ENCODE measurements around the gene COX4I1. TPM values are rescaled to one million over a fixed set of nuclear protein-coding genes. Genes with fewer than 3 reads are reported as not detected.

Gene COX4I1
- 100 to 1,000 TPM; 434 to 580 (median 493) TPM for total RNA-seq

- TF ChIP-seq CTCF (IDR thresholded peaks at IDR 0.05; ENCODE audit: low read depth) = no peak
Measured at GRCh38 chr16:85799497-85800320, at the start of gene COX4I1, which contains the start of gene EMC8. Gene COX4I1 (plus strand): TSS chr16:85799695. CDS start chr16:85801206, 1,511 bp downstream. Gene EMC8 (minus strand): TSS chr16:85799544. CDS start chr16:85799295, 249 bp downstream.

- TF ChIP-seq CTCF (IDR thresholded peaks at IDR 0.05; ENCODE audit: low read depth) = no peak
Measured at GRCh38 chr16:85749771-85750145, 49.7 kb upstream of the COX4I1 start.

GRCh38 chr16:85750146-85750826 is 49.2 kb upstream of the COX4I1 start:
- TF ChIP-seq CTCF (IDR thresholded peaks at IDR 0.05; ENCODE audit: low read depth) = no peak

- TF ChIP-seq CTCF (IDR thresholded peaks at IDR 0.05; ENCODE audit: low read depth) = no peak
Measured at GRCh38 chr16:85750827-85751697, 48.4 kb upstream of the COX4I1 start, which contains the start of gene C16orf74. Gene C16orf74 (minus strand): TSS chr16:85751096. CDS start chr16:85735217, 15,879 bp downstream.

DNA sequence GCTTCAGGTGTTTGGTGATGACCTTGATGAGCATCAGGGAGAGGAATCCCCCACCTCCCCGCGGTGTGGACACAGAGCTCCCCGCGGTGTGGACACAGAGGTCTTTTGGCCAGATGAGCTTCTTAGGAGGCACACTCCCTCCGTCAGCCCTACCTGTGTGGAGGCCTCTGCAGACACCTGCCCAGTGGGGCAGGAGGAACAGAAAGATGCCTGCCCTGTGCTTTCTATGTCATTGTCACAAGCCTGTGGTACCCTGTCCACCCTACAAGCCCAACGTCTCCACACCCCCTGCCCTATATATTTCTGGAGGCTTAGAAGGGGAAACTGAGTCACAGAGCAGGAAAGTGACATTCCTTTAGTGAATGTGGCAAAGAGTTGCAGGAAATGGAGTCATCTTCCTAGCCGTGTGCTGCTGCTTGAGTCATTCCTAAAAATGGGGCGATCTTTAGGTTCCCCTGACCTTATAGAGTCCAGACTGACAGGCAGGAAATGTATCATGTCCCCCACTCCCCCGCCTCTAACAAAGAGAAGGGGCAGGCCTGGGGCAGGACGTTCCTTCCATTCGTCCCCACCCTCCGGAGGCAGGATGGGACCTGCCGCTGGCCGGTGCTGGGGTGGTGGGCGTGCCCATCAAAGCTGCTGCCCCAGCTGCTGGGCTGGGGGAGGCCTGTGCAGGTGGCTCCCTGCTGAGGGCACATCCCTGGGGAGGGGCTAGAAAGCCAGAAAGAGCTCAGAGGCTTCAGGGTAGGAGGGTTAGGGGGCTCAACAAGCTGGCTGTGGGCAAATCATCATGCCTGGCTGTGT is 47.6 kb upstream of the COX4I1 start:
- TF ChIP-seq CTCF (IDR thresholded peaks at IDR 0.05; ENCODE audit: low read depth) = no peak

DNA sequence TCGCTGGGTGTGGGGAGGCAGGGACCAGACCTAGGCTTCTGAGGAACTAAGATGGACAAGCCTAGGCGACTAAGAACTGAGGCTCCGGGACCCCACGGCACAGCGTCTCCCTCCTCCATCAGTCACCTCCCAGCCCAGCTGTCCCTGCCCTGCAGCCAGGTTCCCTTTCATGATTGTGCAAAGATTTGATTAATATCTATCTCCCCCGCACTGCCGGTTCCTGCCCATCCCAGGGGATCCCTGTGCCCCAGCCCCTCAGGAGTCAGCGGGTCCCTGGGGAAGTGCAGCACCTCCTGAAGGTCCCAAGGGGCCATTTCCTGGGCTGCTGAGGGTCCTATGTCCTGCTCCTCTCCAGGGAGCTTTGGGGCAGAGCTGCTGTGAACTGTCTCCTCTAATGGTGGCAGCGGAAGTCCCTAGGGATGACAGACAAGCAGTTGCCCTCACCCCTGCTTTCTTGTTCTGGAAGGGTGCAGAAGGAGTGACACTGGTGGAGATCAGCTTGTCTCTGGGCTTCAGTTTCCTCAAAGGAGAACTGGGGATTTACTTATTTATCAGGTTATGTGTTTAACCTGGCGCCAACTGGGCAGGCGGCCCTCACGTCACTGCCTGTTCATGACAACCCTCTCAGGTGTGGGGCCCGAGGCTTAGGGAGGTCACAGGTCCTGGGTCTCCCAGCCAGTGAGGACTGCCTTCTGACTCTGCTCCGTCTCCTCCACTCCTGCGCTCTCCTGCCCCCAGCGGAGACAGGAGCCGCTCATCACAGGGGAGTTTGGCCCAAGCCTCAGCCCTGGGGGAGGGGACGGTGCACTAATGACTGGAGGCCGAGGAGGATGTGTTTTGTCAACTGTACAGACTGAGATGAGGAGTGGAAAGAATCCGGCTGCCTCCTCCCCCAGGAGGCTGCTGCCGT is 46.7 kb upstream of the COX4I1 start:
- TF ChIP-seq CTCF (IDR thresholded peaks at IDR 0.05; ENCODE audit: low read depth) = no peak
